B cell (primary cell): ENCODE results near the gene ATAD3A. TPM values are rescaled to one million over a fixed set of nuclear protein-coding genes. Genes with fewer than 3 reads are reported as not detected.
"Not testable (repeated sequence)": the region's sequence is repeated elsewhere in the genome, so short reads cannot be mapped to it uniquely, and the experiment has no call there.

ENCODE experiments used
- ATAC-seq: fragments of 200-7000 bp; cut with Tn5 transposase; one replicate; pipeline ENCODE4 v1.10.0; 2021; ENCODE audit warnings: low read depth, mild to moderate bottlenecking, moderate number of reproducible peaks, moderate library complexity
- CTCF ChIA-PET: fragments of 350-600 bp; sonication (Branson Sonifier 250); formaldehyde crosslinking; loops from one replicate; lab custom pipeline; 2021; ENCODE audit warnings: antibody characterized with exemption, inconsistent platforms; lab: Charles Lee
- POLR2A ChIA-PET: fragments of 350-600 bp; sonication (Branson Sonifier 250); formaldehyde crosslinking; loops from one replicate; lab custom pipeline; 2021; ENCODE audit warnings: antibody characterized with exemption; lab: Charles Lee
- DNase-seq: peaks from one replicate; pipeline ENCODE4 v3.0.0; 2013
- H2AFZ ChIP-seq: 2 replicates; pipeline ENCODE4 v1.6.1; 2012; ENCODE audit warnings: mild to moderate bottlenecking, low read depth, low read length; ENCODE audit not compliant: insufficient read depth, poor library complexity, severe bottlenecking
- H3K27ac ChIP-seq, 2 donors: 1 replicate in 1 of 2; 2 replicates in 1 of 2; pipeline ENCODE4 v1.5.1; 2012 to 2013; ENCODE audit warnings: low read length in 2 of 2, mild to moderate bottlenecking in 2 of 2, moderate library complexity in 1 of 2
- H3K27me3 ChIP-seq, 4 experiments: fragments of 200-600 bp in 1 of 4; sonication (generic) in 1 of 4; replicated peaks in 1 of 4; 1 replicate in 2 of 4; 2 replicates in 2 of 4; pipeline versions ENCODE4 v1.6.1 to v1.7.0; 2013 to 2016; ENCODE audit warnings: low read length in 3 of 4, mild to moderate bottlenecking in 2 of 4, mixed read lengths in 1 of 4, moderate library complexity in 1 of 4; ENCODE audit not compliant: insufficient read depth in 4 of 4, control insufficient read depth in 3 of 4; ENCODE audit errors: control extremely low read depth in 1 of 4
- H3K36me3 ChIP-seq, 2 experiments: replicated peaks in 1 of 2; 1 replicate in 1 of 2; 2 replicates in 1 of 2; pipeline versions ENCODE4 v1.6.1 to v1.7.1; 2013; ENCODE audit warnings: low read length in 1 of 2; ENCODE audit not compliant: insufficient read depth in 2 of 2, control insufficient read depth in 1 of 2; ENCODE audit errors: control extremely low read depth in 1 of 2, extremely low read depth in 1 of 2
- H3K4me1 ChIP-seq, 2 donors: fragments of 200-600 bp in 1 of 2; sonication (generic) in 1 of 2; 1 replicate in 1 of 2; 2 replicates in 1 of 2; pipeline versions ENCODE4 v1.5.1 to v1.6.1; 2013 to 2017; ENCODE audit warnings: low read length in 2 of 2; ENCODE audit not compliant: control insufficient read depth in 2 of 2, insufficient read depth in 2 of 2
- H3K4me2 ChIP-seq: replicated peaks from 2 replicates; pipeline ENCODE3; 2012; ENCODE audit warnings: mild to moderate bottlenecking, low read depth, low read length; ENCODE audit not compliant: poor library complexity, severe bottlenecking
- H3K4me3 ChIP-seq, 5 experiments: fragments of 200-600 bp in 1 of 5; sonication (generic) in 1 of 5; 1 replicate in 3 of 5; 2 replicates in 2 of 5; pipeline versions ENCODE4 v1.5.1 to v1.7.0; 2011 to 2016; ENCODE audit warnings: low read length in 4 of 5, mild to moderate bottlenecking in 4 of 5, low read depth in 2 of 5, control low read depth in 1 of 5, moderate library complexity in 1 of 5; ENCODE audit not compliant: insufficient read depth in 1 of 5; ENCODE audit errors: control extremely low read depth in 1 of 5, extremely low read depth in 1 of 5
- H3K79me2 ChIP-seq: fragments of 200-600 bp; sonication (generic); one replicate; pipeline ENCODE4 v1.6.0; 2016; ENCODE audit warnings: low read length; ENCODE audit not compliant: control insufficient read depth, insufficient read depth
- H3K9ac ChIP-seq: fragments of 200-600 bp; sonication (generic); 2 replicates; pipeline ENCODE4 v1.6.1; 2017; ENCODE audit warnings: mild to moderate bottlenecking, low read length, moderate library complexity
- H3K9me3 ChIP-seq, 3 donors: one replicate each; pipeline versions ENCODE4 v1.6.1 to v1.7.1; 2013; ENCODE audit warnings: low read length in 2 of 3; ENCODE audit not compliant: control insufficient read depth in 2 of 3, insufficient read depth in 1 of 3; ENCODE audit errors: control extremely low read depth in 1 of 3
- H4K20me1 ChIP-seq: 2 replicates; pipeline ENCODE4 v1.6.0; 2012; ENCODE audit warnings: mild to moderate bottlenecking, low read length; ENCODE audit not compliant: insufficient read depth, control insufficient read depth, poor library complexity, severe bottlenecking
- H3K27ac Mint-ChIP-seq: one replicate; pipeline ENCODE4 v1.8.0; 2021; ENCODE audit warnings: mixed read lengths
- H3K27me3 Mint-ChIP-seq: one replicate; pipeline ENCODE4 v1.8.0; 2021; ENCODE audit warnings: mixed read lengths
- H3K4me1 Mint-ChIP-seq: one replicate; pipeline ENCODE4 v1.8.0; 2021; ENCODE audit warnings: mixed read lengths
- H3K4me3 Mint-ChIP-seq: one replicate; pipeline ENCODE4 v1.8.0; 2021; ENCODE audit warnings: mixed read lengths
- H3K9me3 Mint-ChIP-seq: one replicate; pipeline ENCODE4 v1.8.0; 2022; ENCODE audit warnings: mixed read lengths; ENCODE audit not compliant: insufficient read depth
- EZH2 ChIP-seq: IDR thresholded peaks from 2 replicates; pipeline ENCODE4 v1.6.1; 2012; ENCODE audit warnings: borderline replicate concordance, low read depth, mild to moderate bottlenecking, moderate library complexity, low read length; ENCODE audit not compliant: insufficient read depth, poor library complexity, severe bottlenecking
- WGBS: methylation state at CpG from one replicate; pipeline ENCODE4 v1.1.5; 2013; ENCODE audit warnings: missing lambda C conversion rate; ENCODE audit not compliant: insufficient coverage; 5-methylcytosine and 5-hydroxymethylcytosine counted together
- intact Hi-C: fragments of 100-400 bp; cut with micrococcal nuclease; formaldehyde crosslinking; loops from one replicate; pipeline ENCODE4 v1.10.0; 2022
- polyA plus RNA-seq: library from polyadenylated mRNA; depleted of rRNA; stranded (reverse); fragments of >200 nt; gene quantifications from 2 replicates; pipeline ENCODE4 v1.2.3, GENCODE V29; 2012
- total RNA-seq, 2 donors: library from RNA; stranded (reverse); fragments of 120-200 nt in 1 of 2; gene quantifications; 1 replicate in 1 of 2; 2 replicates in 1 of 2; pipeline versions ENCODE4 v1.2.3 to v1.2.4, GENCODE V29; 2013 to 2022

The ATAD3A gene
- total and polyA plus RNA-seq, 2 donors (not counting 1 experiment from before 2014, with no cell fraction given), result 17.5 to 17.8 TPM

- H3K4me1 Mint-ChIP-seq, result peaks cover 13% of the 10 kb centered on the region
- peak overlapping the region; percentile 76 for H2AFZ ChIP-seq
- peak overlapping the region; percentile 91 for H3K27ac Mint-ChIP-seq
Observed at GRCh38 chr1:1510912-1511532, 940 bp upstream of the ATAD3A start.

DNA sequence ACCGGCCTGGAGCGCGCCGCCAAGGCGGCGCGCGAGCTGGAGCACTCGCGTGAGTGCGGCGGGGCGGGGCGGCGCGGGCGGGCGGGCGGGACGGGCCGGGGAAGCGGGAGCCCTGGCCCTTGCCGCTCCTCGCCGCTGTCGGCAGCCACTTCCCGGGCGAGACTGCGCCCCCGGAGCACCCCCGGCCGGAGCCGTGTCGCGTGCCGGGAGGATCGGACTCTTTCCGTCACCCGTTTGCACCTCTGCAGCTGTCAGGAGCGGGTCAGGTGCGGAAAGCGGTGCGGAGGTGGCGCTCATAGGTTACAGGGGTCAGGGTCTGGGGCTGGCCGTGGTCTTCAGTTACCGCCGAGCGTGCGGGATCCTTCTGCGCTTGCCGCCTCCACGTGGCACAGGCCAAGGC, 463 bp downstream of the ATAD3A start:
- Histone ChIP-seq H3K79me2 (peaks cover 12% of the 10 kb centered on the region), H3K4me1 (peaks cover 6 to 10% of the 10 kb centered on the region in 2 donors), H3K9ac (peak overlapping the region; percentile 69), H3K4me3 (peak overlapping the region in 3 of 5 experiments; percentile 19 to 91 (median 44))
- H3K36me3 ChIP-seq, POLR2A ChIA-PET, CTCF ChIA-PET, H3K27ac Mint-ChIP-seq, H3K4me2 ChIP-seq, DNase-seq, H4K20me1 ChIP-seq, H3K27me3 ChIP-seq, H3K27ac ChIP-seq, H3K27me3 Mint-ChIP-seq, H2AFZ ChIP-seq, H3K9me3 Mint-ChIP-seq, H3K9me3 ChIP-seq: not testable (repeated sequence)
- intact Hi-C loops, result loop anchor here (1.0 to 2.0 kb wide), 2 partner anchors 62 to 103 kb away; partner anchors contain the start of genes MIB2 and SSU72
- ATAC-seq, result peak; percentile 5
- Mint-ChIP-seq H3K4me1 (peaks cover 13% of the 10 kb centered on the region), H3K4me3 (peak overlapping the region; percentile 76)
- 0% methylated on average over 5 of the region's 52 CpGs for WGBS

More at GRCh38 chr1:1510912-1511532, 940 bp upstream of the ATAD3A start:
- H3K4me2 ChIP-seq, result peak overlapping the region; percentile 93
- H3K4me3 ChIP-seq, result peak overlapping the region; percentile 47 to 92 (median 87)
- H3K9me3 ChIP-seq, result no peaks in the 10 kb centered on the region
- H3K36me3 ChIP-seq, result no peaks in the 10 kb centered on the region
- 16% methylated on average over 15 of the region's 17 CpGs for WGBS
- intact Hi-C loops, result loop anchor here (1.0 kb wide), 1 partner anchor 40 kb away; the partner anchor contains the start of gene ATAD3B
- peak overlapping the region in 1 of 2 donors; percentile 94 for H3K27ac ChIP-seq
- DNase-seq, result no peak
- peak overlapping the region; percentile 69 for H3K9ac ChIP-seq
- H3K27me3 ChIP-seq, result no peaks in the 10 kb centered on the region
- ATAC-seq, result no peak
- ChIA-PET POLR2A (interaction anchor here (0.6 to 0.7 kb wide), 2 partner anchors 219 to 413 kb away, joined by 3 read pairs; no protein-coding TSS in a partner anchor), CTCF (no interaction called here)
- peak overlapping the region; percentile 95 for H3K4me3 Mint-ChIP-seq
- no peak for TF ChIP-seq EZH2
- peaks cover 12% of the 10 kb centered on the region for H3K79me2 ChIP-seq
- H3K9me3 Mint-ChIP-seq, result no peaks in the 10 kb centered on the region
- peaks cover 6 to 10% of the 10 kb centered on the region in 2 donors for H3K4me1 ChIP-seq
- no peaks in the 10 kb centered on the region for H4K20me1 ChIP-seq
- H3K27me3 Mint-ChIP-seq, result no peaks in the 10 kb centered on the region

DNA sequence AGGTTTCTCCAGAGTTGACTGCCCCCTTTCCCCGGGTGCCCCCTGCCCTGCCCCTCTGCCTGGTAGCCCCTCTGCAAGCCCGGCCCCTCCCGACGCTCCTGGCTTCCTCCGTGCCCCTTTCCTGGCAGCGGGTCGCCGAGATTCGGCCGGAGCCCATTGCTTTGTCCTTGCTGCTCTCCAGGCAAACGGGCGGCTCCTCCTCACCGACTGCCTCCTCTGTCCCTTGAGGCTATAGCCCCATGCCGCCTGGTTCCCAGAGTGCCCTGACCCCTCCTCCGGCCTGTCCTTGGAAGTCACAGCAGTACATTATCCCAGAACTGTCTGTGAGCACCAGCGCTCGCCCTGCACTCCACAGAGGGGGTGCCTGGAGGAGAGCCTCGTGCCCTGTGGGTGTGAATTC, 1.7 kb downstream of the ATAD3A start:
- POLR2A ChIA-PET, H2AFZ ChIP-seq, CTCF ChIA-PET, DNase-seq, H3K9me3 Mint-ChIP-seq, H3K9ac ChIP-seq, H3K4me2 ChIP-seq, H3K27ac Mint-ChIP-seq, H4K20me1 ChIP-seq, H3K27me3 ChIP-seq, H3K27me3 Mint-ChIP-seq, H3K9me3 ChIP-seq, H3K27ac ChIP-seq, H3K4me3 ChIP-seq, ATAC-seq, H3K36me3 ChIP-seq: not testable (repeated sequence)
- peaks cover 6 to 10% of the 10 kb centered on the region in 2 donors for H3K4me1 ChIP-seq
- peaks cover 12% of the 10 kb centered on the region for H3K79me2 ChIP-seq
- 94% methylated on average over 12 of the region's 18 CpGs for WGBS
- intact Hi-C loops, result loop anchor here (2.0 kb wide), 1 partner anchor 61 kb away; the partner anchor contains the start of gene SSU72
- peaks cover 13% of the 10 kb centered on the region for H3K4me1 Mint-ChIP-seq
- peak overlapping the region; percentile 73 for H3K4me3 Mint-ChIP-seq
